ENCODE measurements around the gene CCDC120. TPM values are rescaled to one million over a fixed set of nuclear protein-coding genes. Genes with fewer than 3 reads are reported as not detected.

The CCDC120 gene
- polyA plus RNA-seq, 1 donor = 11.7 TPM

DNA sequence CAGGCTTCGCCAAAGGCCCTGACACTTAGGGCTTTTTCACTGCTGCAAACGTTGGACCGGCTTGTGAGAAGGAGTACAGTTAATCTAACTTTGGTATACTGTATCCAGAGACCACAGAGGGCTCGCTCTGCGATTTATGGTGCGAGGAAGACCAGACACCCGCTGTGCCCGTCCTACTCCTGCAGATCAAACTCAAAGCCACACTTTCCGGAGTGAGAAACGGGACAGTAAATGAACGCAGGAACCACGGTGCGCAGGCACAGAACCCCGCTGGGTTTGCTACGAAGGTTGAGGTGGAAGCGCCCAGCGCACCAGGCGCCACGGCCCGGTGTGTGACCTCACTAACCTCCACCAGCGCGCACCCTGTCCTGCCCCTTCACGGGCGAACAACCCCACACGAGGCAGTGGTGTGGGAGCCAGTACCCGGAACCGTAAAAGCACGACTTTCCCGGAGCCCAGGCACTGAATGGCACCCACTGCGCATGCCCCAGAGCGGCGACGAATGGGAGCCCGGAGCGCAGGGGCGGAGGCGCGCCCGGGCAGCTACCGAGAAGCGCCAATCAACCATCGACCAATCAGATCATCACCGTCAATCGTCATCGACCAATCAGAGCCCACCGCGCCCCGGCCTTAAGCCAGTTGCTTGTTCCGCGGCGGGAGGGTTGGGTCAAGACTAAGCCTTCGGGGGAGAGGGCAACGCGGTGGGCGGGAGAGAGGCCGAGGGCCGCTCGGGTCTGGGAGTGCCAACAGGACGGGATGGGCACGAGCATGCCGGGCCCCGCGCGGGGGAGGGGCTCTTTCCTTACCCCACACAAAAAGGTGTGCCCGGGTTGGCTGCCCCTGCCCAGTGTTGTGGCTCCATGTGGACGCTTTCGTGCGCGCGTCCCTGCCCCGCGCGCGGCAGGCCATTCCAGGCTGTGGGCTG, 42.2 kb downstream of the CCDC120 start:
- DNase-seq = peak; percentile 88

DNA sequence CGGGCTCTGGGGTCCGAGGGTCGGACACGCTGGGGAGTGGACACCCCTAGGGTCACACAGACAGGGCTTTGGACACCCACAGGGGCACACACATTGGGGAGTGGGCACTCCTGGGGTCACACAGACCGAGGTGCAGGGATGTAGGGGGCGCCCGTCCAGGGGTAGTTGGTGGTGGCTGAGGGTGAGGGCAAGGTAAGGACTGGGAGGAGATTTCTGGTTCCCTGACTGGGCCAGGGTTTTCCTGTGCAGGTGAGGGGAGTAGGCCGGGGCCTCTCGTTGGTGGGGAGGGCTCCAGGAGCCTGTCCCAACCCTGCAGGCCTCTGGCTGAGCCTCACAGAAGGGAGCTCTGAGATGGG, 42.8 kb downstream of the CCDC120 start:
- no peak for DNase-seq

DNA sequence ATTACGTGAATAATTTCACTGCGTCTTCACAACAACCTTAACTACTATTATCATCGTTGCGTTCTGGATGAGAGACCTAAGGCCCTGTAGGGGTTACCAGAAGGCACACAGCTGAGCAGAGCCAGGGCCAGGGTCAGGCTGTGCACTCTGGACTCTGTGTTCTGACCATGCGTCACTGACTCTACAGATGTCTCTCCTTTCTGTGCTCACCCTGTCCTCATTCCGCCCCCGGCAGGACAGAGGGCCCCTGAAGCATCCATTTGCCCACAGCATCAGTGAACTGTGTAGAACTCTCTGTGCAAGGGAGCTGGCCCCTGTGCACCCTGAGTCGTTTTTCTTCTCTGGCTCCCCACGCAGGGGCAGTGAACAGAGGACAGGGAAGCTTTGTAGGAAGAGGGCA, 43.4 kb downstream of the CCDC120 start:
- DNase-seq = no peak

DNA sequence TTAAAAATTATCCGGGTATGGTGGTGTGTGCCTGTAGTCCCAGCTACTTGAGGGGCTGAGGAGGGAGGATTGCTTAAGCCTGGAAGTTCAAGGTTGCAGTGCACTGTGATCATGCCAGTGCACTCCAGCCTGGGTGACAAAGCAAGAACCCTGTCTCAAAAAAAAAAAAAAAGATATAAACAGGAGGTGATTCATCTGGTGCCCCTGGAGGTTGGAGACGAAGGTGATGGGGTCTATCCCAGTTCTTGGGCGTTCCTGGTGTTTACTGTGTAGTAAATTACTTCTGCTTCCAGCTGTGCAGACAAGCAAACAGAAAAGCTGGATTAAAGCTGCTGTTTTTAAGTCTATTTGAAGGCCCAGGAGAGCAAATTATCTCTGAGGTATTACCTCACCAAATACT, 44.8 kb downstream of the CCDC120 start:
- DNase-seq = no peak

DNA sequence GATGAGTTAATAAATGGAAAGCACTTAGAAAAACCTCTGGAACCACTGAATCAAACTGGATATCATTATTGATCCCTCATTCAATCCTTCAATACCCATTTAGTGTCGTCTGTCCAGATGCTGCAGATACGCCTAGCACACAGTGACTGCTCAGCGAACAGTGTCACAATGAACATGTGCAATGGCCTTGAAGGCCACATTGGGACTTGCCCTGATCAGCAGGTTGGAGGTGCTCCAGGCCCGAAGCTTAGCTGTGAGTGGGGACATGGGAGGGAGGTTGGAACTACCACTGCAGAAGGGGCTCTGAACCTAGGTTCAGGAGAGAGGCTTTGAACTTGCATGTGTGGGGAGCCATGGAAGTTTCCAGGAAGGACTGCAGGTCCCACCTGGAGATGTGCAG, 47.5 kb downstream of the CCDC120 start:
- DNase-seq = no peak

DNA sequence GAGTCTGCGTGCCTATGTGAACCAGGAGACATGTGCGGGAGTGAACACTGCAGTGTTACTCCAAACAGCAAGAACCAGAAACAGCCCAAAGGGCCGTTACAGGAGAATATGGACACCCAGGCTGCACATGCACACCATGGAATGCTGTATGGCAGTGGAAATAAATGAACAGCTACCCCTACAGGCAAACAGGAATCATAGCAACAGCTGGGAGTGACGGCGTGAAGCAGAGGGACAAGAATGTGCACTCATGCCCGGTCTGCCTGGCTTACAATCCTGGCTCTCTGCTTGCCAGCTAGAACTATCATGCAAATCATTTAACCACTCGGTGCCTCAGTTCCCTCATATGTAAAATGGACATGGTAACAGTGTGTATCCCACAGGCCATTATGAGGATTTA, 48.1 kb downstream of the CCDC120 start:
- DNase-seq = no peak

DNA sequence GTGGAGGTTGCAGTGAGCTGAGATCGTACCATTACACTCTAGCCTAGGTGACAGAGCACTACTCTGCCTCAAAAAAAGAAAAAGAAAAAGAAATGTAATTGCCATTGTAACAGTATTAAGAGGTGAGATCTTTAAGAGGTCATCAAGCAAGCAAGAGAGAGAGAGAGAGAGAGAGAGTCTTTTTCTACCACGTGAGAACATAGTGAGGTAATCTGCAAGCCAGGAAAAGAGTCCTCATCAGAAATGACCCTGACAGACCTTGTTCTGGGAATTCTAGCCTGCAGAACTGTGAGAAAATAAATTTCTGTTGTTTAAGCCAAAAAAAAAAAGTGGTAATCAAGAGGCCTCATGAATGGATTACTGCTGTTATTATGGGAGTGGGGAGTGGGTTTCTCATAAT, 49.8 kb downstream of the CCDC120 start:
- DNase-seq = no peak

DNA sequence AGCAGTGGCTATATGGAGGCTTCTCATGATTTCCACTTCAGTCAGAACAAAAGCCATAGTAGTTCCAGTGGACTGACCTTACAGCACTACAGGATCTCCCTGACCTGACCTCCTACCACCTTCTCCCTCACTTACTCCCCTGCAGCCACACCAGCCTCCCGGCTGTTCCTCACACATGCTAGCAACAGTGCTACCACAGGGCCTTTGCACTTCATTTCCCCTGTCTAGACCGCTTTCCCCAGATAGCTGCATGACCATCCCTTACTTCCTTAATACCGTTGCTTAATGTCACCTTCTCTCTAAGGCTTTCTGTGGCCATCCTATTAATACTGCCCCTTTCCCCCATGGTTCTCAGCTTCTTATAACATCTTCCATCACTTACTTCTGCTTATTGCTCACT, 51.6 kb downstream of the CCDC120 start:
- DNase-seq = no peak

DNA sequence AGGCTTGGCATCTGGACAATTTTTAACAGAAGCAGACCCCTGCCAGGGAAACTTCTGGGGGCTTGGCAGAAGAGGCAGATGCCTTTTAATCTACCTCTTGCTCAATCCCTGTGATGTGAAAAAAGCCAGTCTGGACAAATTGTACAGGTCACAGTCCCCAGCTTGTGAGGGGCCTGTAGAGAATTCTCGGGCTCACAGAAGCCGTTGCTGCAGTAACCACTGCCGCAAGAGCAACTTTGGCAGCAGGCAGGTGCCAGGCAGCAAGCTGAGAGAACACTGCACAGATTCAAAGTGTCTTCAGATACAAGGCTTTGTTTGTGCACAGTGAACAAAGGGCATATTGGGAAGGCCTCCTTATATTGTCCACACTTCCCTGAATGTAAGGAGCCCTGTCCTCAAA, 53.0 kb downstream of the CCDC120 start:
- DNase-seq = no peak

DNA sequence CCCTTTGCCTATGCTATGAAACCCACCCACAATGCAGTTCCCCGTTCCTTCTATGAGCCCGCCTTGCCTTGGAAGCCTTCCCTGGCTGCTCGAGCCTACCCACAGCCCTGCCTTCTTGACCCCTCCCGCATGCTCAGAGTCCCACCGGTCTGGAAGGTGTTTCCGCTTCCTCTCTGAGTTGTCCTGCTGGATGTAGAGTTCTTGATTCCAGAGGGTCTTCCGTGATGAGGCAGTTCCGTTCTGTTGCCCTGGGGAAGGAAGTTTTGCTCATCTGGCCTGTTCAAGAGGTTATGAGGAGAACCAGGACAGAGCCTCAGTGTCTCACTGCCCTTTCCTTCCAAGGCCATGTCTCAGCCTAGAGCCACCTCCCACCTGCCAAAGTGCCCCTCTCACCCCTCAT, 57.3 kb downstream of the CCDC120 start:
- DNase-seq = no peak

DNA sequence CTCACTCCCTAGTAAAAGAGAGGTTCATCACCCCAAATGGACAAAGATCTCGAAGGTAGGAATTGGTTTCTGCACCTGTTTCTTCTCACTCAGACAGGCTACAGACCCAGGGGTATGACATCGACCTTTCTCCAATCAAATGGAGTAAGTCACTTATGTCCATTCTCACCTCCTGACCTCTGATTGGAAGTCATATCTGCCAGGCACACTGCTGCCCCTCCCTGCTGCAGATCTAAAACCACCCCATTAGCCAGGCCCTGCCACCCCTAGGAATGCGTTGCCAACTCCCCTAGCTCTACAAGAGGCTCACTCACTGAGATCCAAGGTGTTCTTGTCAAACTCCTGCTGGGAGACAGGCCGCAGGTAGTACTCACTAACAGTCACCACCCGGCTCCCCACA, 57.9 kb downstream of the CCDC120 start:
- DNase-seq = no peak

DNA sequence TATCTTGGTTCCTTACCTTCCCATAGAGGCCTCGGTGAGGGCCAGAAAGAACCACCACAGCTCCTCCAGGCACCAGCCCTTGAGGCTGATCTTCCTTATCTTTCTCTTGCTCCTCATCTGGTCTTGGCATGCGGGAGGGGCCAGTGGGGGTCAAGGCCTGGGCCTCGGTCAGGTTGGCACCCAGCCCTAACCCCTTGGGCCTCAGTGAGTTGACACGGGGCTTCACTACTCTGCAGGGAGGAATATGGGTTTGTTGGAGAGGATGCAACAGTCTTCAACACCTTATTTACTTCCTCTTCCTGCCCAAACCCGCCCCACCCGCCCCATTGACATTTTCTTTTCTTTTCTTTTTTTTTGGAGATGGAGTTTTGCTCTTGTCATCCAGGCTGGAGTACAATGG, 58.8 kb downstream of the CCDC120 start:
- no peak for DNase-seq

Other genes starting within 250 kb of the CCDC120 start
- not detected for gene ERAS, start 232.5 kb upstream of the CCDC120 start, polyA plus RNA-seq (ENCODE audit: insufficient read length)
- gene PCSK1N, start 223.4 kb upstream of the CCDC120 start, polyA plus RNA-seq (ENCODE audit: insufficient read length) = 11.5 TPM
- gene TIMM17B, start 161.2 kb upstream of the CCDC120 start, polyA plus RNA-seq (ENCODE audit: insufficient read length) = 33.7 TPM
- gene PQBP1, start 161.1 kb upstream of the CCDC120 start, polyA plus RNA-seq (ENCODE audit: insufficient read length) = 75.5 TPM
- gene SLC35A2, start 147.4 kb upstream of the CCDC120 start, polyA plus RNA-seq (ENCODE audit: insufficient read length) = 27.2 TPM
- gene PIM2, start 140.0 kb upstream of the CCDC120 start, polyA plus RNA-seq (ENCODE audit: insufficient read length) = 6.6 TPM
- gene OTUD5, start 101.4 kb upstream of the CCDC120 start, polyA plus RNA-seq (ENCODE audit: insufficient read length) = 67.2 TPM
- gene KCND1, start 87.2 kb upstream of the CCDC120 start, polyA plus RNA-seq (ENCODE audit: insufficient read length) = 3.1 TPM
- 72.9 TPM for gene GRIPAP1, start 56.7 kb upstream of the CCDC120 start, polyA plus RNA-seq (ENCODE audit: insufficient read length)
- gene TFE3, start 15.6 kb upstream of the CCDC120 start, polyA plus RNA-seq (ENCODE audit: insufficient read length) = 32.2 TPM
- gene PRAF2, start 15.0 kb downstream of the CCDC120 start, polyA plus RNA-seq (ENCODE audit: insufficient read length) = 32.1 TPM
- 57.9 TPM for gene WDR45, start 20.9 kb downstream of the CCDC120 start, polyA plus RNA-seq (ENCODE audit: insufficient read length)
- 21.4 TPM for gene GPKOW, start 64.7 kb downstream of the CCDC120 start, polyA plus RNA-seq (ENCODE audit: insufficient read length)
- 4.3 TPM for gene MAGIX, start 103.8 kb downstream of the CCDC120 start, polyA plus RNA-seq (ENCODE audit: insufficient read length)
- 37.9 TPM for gene PLP2, start 112.9 kb downstream of the CCDC120 start, polyA plus RNA-seq (ENCODE audit: insufficient read length)
- 5.6 TPM for gene PRICKLE3, start 127.4 kb downstream of the CCDC120 start, polyA plus RNA-seq (ENCODE audit: insufficient read length)
- gene SYP, start 141.2 kb downstream of the CCDC120 start, polyA plus RNA-seq (ENCODE audit: insufficient read length) = 2.6 TPM
- gene CACNA1F, start 174.3 kb downstream of the CCDC120 start, polyA plus RNA-seq (ENCODE audit: insufficient read length) = 0.47 TPM
- gene CCDC22, start 176.5 kb downstream of the CCDC120 start, polyA plus RNA-seq (ENCODE audit: insufficient read length) = 16.3 TPM
- gene FOXP3, start 205.7 kb downstream of the CCDC120 start, polyA plus RNA-seq (ENCODE audit: insufficient read length) = 0.85 TPM
- gene PPP1R3F, start 210.8 kb downstream of the CCDC120 start, polyA plus RNA-seq (ENCODE audit: insufficient read length) = 8.1 TPM
- gene GAGE10, start 244.6 kb downstream of the CCDC120 start, polyA plus RNA-seq (ENCODE audit: insufficient read length) = 0.27 TPM

All from left kidney (tissue), 2 donors.